Measurements from ENCODE around the gene CCNL2. TPM values are rescaled to one million over a fixed set of nuclear protein-coding genes. Genes with fewer than 3 reads are reported as not detected.
A peak's percentile ranks its signal among the peaks of the same experiment; 100 is the strongest.

Gene CCNL2
- total and polyA plus RNA-seq, 2 of the 13 experiments (the other 11 are each of a cell fraction or from before 2014, with no cell fraction given) = 105 to 340 TPM

DNA sequence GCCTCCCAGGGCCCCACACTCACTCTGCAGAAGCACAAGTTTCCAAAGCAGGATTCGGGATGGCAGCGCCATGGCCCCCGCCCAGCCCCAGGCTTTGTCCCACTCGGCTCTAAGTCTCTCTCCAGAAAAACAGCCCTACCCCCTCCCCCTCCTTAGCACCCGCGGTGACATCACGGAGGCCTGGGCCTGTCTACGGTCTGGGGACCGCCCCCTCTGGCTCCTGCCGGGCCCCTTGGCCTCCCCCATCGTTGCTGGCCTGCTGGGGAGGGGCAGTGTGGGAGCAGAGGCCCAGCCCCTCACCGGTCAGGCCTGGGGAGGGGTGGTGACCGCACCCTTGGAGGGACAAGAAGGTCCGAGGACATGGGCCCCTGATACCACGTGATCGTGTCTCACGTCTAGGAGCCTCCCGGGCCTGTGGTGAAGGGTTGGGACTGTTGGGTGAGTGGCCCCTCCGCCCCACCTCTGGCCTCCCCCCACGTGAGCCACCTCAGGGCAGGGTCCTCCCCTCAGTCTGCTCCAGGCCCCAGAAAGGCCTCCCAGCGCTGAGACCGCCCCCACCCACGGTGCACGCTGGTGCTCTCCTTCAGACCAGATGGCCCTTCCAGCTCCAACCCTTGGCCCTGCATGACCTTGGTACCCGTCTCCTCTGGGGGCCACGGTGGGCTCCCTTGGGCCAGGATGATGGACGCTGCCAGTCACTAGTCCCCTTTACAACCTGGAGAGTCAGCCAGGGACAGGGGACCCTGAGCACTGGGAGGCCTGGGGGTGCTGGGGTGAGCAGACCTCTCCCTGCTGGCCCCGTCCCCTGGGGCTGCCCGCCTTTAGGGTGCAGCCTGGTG lies 40.5 kb downstream of the CCNL2 start, which contains the start of gene MXRA8 (continued):
- TF ChIP-seq, protein P1, sequence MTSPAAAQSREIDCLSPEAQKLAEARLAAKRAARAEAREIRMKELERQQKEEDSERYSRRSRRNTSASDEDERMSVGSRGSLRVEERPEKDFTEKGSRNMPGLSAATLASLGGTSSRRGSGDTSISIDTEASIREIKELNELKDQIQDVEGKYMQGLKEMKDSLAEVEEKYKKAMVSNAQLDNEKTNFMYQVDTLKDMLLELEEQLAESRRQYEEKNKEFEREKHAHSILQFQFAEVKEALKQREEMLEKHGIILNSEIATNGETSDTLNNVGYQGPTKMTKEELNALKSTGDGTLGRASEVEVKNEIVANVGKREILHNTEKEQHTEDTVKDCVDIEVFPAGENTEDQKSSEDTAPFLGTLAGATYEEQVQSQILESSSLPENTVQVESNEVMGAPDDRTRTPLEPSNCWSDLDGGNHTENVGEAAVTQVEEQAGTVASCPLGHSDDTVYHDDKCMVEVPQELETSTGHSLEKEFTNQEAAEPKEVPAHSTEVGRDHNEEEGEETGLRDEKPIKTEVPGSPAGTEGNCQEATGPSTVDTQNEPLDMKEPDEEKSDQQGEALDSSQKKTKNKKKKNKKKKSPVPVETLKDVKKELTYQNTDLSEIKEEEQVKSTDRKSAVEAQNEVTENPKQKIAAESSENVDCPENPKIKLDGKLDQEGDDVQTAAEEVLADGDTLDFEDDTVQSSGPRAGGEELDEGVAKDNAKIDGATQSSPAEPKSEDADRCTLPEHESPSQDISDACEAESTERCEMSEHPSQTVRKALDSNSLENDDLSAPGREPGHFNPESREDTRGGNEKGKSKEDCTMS (CRISPR knock-in tag; conservative IDR thresholded peaks at IDR 0.05) = no peak
- no peak for TF ChIP-seq MBD4 (IDR thresholded peaks at IDR 0.05; ENCODE audit: borderline replicate concordance, low read length)
- no peak for TF ChIP-seq ZBTB1 (CRISPR knock-in tag; IDR thresholded peaks at IDR 0.05; ENCODE audit: borderline replicate concordance)
- no peak; the same call in 1 of the 2 replicates for TF ChIP-seq YEATS4 (CRISPR knock-in tag; IDR thresholded peaks at IDR 0.05; ENCODE audit: borderline replicate concordance)
- TF ChIP-seq, protein P2, sequence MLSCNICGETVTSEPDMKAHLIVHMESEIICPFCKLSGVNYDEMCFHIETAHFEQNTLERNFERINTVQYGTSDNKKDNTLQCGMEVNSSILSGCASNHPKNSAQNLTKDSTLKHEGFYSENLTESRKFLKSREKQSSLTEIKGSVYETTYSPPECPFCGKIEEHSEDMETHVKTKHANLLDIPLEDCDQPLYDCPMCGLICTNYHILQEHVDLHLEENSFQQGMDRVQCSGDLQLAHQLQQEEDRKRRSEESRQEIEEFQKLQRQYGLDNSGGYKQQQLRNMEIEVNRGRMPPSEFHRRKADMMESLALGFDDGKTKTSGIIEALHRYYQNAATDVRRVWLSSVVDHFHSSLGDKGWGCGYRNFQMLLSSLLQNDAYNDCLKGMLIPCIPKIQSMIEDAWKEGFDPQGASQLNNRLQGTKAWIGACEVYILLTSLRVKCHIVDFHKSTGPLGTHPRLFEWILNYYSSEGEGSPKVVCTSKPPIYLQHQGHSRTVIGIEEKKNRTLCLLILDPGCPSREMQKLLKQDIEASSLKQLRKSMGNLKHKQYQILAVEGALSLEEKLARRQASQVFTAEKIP (CRISPR knock-in tag; IDR thresholded peaks at IDR 0.05; ENCODE audit: borderline replicate concordance) = no peak
- TF ChIP-seq ZNF10 (CRISPR knock-in tag; IDR thresholded peaks at IDR 0.05; ENCODE audit: borderline replicate concordance, low read depth) = no peak
- TF ChIP-seq HNRNPUL1 (IDR thresholded peaks at IDR 0.05; ENCODE audit: low read depth, low read length) = no peak
- TF ChIP-seq, protein P3, sequence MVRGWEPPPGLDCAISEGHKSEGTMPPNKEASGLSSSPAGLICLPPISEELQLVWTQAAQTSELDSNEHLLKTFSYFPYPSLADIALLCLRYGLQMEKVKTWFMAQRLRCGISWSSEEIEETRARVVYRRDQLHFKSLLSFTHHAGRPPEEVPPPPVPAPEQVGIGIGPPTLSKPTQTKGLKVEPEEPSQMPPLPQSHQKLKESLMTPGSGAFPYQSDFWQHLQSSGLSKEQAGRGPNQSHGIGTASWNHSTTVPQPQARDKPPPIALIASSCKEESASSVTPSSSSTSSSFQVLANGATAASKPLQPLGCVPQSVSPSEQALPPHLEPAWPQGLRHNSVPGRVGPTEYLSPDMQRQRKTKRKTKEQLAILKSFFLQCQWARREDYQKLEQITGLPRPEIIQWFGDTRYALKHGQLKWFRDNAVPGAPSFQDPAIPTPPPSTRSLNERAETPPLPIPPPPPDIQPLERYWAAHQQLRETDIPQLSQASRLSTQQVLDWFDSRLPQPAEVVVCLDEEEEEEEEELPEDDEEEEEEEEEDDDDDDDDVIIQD (CRISPR knock-in tag; IDR thresholded peaks at IDR 0.05; ENCODE audit: low read depth) = 0 out of 2 replicates have a peak, but pooled peaks have one; percentile 10
- no peak for TF ChIP-seq NKX3-1 (CRISPR knock-in tag; IDR thresholded peaks at IDR 0.05)
- TF ChIP-seq, protein P4, sequence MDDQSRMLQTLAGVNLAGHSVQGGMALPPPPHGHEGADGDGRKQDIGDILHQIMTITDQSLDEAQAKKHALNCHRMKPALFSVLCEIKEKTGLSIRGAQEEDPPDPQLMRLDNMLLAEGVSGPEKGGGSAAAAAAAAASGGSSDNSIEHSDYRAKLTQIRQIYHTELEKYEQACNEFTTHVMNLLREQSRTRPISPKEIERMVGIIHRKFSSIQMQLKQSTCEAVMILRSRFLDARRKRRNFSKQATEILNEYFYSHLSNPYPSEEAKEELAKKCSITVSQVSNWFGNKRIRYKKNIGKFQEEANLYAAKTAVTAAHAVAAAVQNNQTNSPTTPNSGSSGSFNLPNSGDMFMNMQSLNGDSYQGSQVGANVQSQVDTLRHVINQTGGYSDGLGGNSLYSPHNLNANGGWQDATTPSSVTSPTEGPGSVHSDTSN (CRISPR knock-in tag; IDR thresholded peaks at IDR 0.05; ENCODE audit: borderline replicate concordance) = no peak
- no peak for TF ChIP-seq ZNF569 (CRISPR knock-in tag; IDR thresholded peaks at IDR 0.05; ENCODE audit: borderline replicate concordance)
- TF ChIP-seq HMG20A (CRISPR knock-in tag; IDR thresholded peaks at IDR 0.05; ENCODE audit: borderline replicate concordance) = no peak
- no peak for TF ChIP-seq MYNN (CRISPR knock-in tag; IDR thresholded peaks at IDR 0.05; ENCODE audit: low read depth)
- TF ChIP-seq, protein P5, sequence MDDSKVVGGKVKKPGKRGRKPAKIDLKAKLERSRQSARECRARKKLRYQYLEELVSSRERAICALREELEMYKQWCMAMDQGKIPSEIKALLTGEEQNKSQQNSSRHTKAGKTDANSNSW (CRISPR knock-in tag; IDR thresholded peaks at IDR 0.05; ENCODE audit: borderline replicate concordance) = no peak
- TF ChIP-seq ZNF251 (CRISPR knock-in tag; IDR thresholded peaks at IDR 0.05) = no peak
- TF ChIP-seq, protein P6, sequence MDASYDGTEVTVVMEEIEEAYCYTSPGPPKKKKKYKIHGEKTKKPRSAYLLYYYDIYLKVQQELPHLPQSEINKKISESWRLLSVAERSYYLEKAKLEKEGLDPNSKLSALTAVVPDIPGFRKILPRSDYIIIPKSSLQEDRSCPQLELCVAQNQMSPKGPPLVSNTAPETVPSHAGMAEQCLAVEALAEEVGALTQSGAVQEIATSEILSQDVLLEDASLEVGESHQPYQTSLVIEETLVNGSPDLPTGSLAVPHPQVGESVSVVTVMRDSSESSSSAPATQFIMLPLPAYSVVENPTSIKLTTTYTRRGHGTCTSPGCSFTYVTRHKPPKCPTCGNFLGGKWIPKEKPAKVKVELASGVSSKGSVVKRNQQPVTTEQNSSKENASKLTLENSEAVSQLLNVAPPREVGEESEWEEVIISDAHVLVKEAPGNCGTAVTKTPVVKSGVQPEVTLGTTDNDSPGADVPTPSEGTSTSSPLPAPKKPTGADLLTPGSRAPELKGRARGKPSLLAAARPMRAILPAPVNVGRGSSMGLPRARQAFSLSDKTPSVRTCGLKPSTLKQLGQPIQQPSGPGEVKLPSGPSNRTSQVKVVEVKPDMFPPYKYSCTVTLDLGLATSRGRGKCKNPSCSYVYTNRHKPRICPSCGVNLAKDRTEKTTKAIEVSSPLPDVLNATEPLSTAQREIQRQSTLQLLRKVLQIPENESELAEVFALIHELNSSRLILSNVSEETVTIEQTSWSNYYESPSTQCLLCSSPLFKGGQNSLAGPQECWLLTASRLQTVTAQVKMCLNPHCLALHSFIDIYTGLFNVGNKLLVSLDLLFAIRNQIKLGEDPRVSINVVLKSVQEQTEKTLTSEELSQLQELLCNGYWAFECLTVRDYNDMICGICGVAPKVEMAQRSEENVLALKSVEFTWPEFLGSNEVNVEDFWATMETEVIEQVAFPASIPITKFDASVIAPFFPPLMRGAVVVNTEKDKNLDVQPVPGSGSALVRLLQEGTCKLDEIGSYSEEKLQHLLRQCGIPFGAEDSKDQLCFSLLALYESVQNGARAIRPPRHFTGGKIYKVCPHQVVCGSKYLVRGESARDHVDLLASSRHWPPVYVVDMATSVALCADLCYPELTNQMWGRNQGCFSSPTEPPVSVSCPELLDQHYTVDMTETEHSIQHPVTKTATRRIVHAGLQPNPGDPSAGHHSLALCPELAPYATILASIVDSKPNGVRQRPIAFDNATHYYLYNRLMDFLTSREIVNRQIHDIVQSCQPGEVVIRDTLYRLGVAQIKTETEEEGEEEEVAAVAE (CRISPR knock-in tag; IDR thresholded peaks at IDR 0.05; ENCODE audit: borderline replicate concordance) = no peak
